Chondrocyte (in vitro differentiated cells): Measurements from ENCODE around the gene LTB4R2. TPM values are rescaled to one million over a fixed set of nuclear protein-coding genes. Genes with fewer than 3 reads are reported as not detected.

Experiments used
- DNase-seq: peaks from one replicate; pipeline ENCODE4 v3.0.0; 2021; ENCODE audit warnings: mixed read lengths, low spot score
- H3K27ac Mint-ChIP-seq: one replicate; pipeline ENCODE4 v1.8.0; 2021; ENCODE audit warnings: mild to moderate bottlenecking, moderate library complexity, mixed read lengths; ENCODE audit not compliant: unreplicated experiment
- H3K27me3 Mint-ChIP-seq: 2 replicates; pipeline ENCODE4 v1.8.0; 2021; ENCODE audit warnings: low read depth, mixed read lengths
- H3K36me3 Mint-ChIP-seq: 2 replicates; pipeline ENCODE4 v1.8.0; 2021; ENCODE audit warnings: low read depth, mixed read lengths
- H3K4me1 Mint-ChIP-seq: 2 replicates; pipeline ENCODE4 v1.8.0; 2021; ENCODE audit warnings: low read depth, mild to moderate bottlenecking, mixed read lengths
- H3K4me3 Mint-ChIP-seq: one replicate; pipeline ENCODE4 v1.8.0; 2021; ENCODE audit warnings: mild to moderate bottlenecking, moderate library complexity, mixed read lengths; ENCODE audit not compliant: unreplicated experiment
- H3K9me3 Mint-ChIP-seq: 2 replicates; pipeline ENCODE4 v1.8.0; 2021; ENCODE audit warnings: low read depth, mixed read lengths
- CTCF ChIP-seq: fragments of 200-600 bp; sonication (generic); IDR thresholded peaks from 2 replicates; pipeline ENCODE4 v1.5.0; 2021; ENCODE audit warnings: antibody characterized with exemption, mild to moderate bottlenecking, moderate library complexity
- total RNA-seq: library from RNA; stranded (reverse); gene quantifications from 3 replicates; pipeline ENCODE4 v1.2.1, GENCODE V29; 2021

LTB4R2 gene
- total RNA-seq, 1 donor from 2014 or later = 9.1 TPM

DNA sequence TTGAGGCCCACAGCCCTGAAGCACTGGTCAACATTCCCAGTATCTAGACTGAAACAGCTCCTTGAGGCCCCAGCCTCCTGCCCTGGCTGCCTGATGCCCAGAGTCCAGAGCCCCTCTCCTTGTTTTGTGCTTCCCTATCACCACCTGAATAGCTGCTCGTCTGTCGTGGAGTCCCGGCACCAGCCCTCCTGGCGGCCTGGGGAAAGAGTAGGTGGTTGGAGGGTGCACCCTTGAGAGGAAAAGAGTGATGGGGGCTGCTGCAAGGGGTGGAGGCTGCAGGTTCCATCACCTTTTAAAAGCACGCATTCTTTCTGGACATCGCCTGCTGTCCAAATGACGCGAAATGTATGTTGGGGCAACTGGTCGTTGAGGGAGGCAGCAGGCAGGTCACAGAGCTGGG is 41.7 kb upstream of the LTB4R2 start:
- H3K4me3 Mint-ChIP-seq = no peak overlapping the region
- H3K27ac Mint-ChIP-seq = no peak overlapping the region
- no peaks in the 10 kb centered on the region for H3K27me3 Mint-ChIP-seq
- H3K9me3 Mint-ChIP-seq = no peaks in the 10 kb centered on the region
- TF ChIP-seq CTCF = no peak
- H3K4me1 Mint-ChIP-seq = peaks cover 16% of the 10 kb centered on the region
- DNase-seq = peak; percentile 65
- H3K36me3 Mint-ChIP-seq = peaks cover 14% of the 10 kb centered on the region

DNA sequence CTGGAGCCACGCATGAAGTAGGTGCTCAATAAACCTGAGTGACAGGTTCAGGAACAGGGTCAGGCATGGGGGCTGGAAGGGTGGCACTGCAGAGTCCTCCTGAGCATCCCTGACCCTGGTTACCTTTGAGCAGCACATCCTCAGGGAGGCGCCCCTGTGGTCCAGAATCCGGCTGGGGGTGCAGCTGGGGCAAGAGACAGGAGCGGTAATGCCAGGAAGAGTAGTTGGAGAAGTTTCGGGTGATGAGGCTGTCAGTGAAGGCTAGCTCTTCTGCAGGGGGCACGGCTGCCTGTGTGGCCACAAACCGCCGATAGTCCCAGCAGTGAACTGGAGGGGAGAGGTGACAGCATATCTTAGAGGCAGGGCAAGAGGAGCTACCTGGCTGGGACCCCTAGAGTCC is 40.6 kb upstream of the LTB4R2 start:
- Mint-ChIP-seq H3K27ac (no peak overlapping the region), H3K27me3 (no peaks in the 10 kb centered on the region)

DNA sequence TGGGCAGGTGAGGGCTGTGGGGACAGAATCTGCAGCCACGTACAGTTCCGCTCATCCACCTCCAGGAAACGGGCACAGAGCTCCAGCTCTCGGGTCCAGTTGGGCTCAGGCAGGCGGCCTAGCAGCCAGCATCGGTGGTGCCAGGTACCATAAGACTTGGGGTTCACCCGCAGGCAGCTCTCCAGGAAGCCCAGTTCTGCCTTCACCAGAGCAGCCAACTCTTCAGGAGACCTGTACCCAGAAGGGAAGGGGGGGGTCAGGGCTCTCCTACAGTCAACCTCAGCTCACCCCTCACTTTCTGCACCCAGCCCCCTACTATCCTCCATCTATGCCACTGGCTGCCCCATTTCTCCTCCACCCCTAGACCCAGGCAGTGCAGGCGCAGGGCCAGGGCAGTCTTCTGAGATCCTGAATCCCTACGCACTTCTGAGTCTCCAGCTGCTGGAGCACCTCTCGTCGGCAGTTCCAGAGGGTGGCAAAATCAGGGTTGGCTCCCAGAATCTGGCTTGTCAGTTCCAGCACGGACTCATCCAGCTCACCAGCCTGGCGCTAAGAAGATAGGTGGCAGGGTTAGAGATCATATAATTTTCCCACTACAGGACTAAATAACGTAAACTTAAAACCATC is 39.9 kb upstream of the LTB4R2 start:
- no peak for TF ChIP-seq CTCF
- Mint-ChIP-seq H3K4me3 (no peak overlapping the region), H3K27ac (no peak overlapping the region), H3K36me3 (peaks cover 14% of the 10 kb centered on the region), H3K9me3 (no peaks in the 10 kb centered on the region), H3K4me1 (peaks cover 16% of the 10 kb centered on the region), H3K27me3 (no peaks in the 10 kb centered on the region)
- DNase-seq = peak; percentile 77

More for the DNA sequence above, 40.6 kb upstream of the LTB4R2 start:
- no peak overlapping the region for H3K4me3 Mint-ChIP-seq
- H3K4me1 Mint-ChIP-seq = peaks cover 16% of the 10 kb centered on the region
- H3K9me3 Mint-ChIP-seq = no peaks in the 10 kb centered on the region
- peak; percentile 59 for DNase-seq
- peaks cover 14% of the 10 kb centered on the region for H3K36me3 Mint-ChIP-seq
- TF ChIP-seq CTCF = no peak

DNA sequence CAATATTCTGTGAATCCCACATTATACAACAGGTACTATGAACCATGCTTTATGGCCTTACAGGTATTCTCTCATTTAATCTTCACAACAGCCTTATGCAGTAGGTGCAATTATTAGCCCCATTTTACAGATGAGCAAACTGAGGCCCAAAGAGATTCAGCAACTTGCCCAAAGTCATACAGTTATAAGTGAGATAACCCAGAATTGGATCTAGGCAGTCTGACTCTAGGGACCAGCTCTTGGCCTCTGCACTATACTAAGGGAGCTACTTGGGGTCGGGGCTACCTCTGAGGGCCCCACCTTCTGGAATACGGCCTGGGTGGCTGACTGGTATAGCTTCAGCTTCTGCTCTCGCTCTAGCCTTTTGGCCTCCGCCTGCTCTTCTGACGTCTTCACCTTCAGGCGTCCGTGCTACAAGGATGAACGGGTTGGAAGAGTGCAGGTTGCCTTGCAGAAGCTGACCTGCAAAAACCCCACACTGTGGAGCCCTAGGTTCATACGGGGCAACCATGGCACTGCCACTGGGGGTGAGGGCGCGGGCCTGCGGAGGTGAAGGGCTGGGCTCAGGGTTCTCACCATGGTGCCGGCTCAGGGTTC is 39.3 kb upstream of the LTB4R2 start:
- Mint-ChIP-seq H3K27ac (peak overlapping the region; percentile 90), H3K36me3 (peaks cover 14% of the 10 kb centered on the region), H3K4me1 (peaks cover 16% of the 10 kb centered on the region), H3K4me3 (peak overlapping the region; percentile 92), H3K9me3 (no peaks in the 10 kb centered on the region), H3K27me3 (no peaks in the 10 kb centered on the region)
- TF ChIP-seq CTCF = no peak
- no peak for DNase-seq

DNA sequence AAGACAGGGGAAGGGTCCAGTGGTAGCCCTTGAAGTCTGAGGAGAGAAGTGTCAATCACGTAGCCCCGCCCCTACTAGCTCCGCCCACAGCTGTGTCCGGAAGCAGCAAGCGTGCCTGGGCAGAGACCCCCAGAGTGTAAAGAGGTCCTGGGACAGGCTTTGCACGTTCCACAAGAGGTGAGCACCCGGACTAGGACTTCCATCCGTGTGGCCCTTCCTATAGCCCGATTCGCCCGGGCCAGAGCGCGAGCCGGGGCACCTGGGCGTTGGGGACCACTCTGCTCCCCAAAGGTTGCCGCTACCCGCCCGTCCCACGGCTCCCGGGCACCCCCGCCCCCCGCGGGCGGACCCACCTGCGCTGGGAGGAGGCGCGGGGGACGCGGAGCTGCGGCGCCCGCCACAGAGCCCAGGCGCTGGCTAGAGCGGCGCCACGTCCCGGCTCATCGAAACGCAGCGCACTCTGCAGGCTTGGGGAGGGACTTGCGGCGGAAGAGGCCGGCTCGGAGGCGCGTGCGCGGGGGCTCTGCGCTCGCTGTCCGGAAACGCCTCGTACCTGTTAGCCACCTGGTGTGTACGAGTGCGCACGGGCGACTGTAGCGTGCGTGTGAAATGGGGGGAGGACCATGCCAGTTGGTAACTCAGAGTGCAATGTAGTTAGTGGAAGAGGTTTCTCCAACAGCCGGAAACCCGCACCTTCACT is 38.7 kb upstream of the LTB4R2 start, which contains the start of gene RABGGTA:
RABGGTA (minus strand) TSS at position 464 of the 700 bp plus-strand sequence. CDS start 482 bp downstream, outside the sequence.
- H3K9me3 Mint-ChIP-seq = no peaks in the 10 kb centered on the region
- H3K4me1 Mint-ChIP-seq = peaks cover 16% of the 10 kb centered on the region
- peak within 1 kb of the TSS; percentile 90 for H3K27ac Mint-ChIP-seq
- H3K4me3 Mint-ChIP-seq = peak within 1 kb of the TSS; percentile 92
- peaks cover 12% of the 10 kb centered on the region for H3K36me3 Mint-ChIP-seq
- peak; percentile 86 for TF ChIP-seq CTCF
- H3K27me3 Mint-ChIP-seq = no peaks in the 10 kb centered on the region
- DNase-seq = peak; percentile 92
